GM12891 (cell line): ENCODE data around the gene LCN2.
A peak's percentile ranks its signal among the peaks of the same experiment; 100 is the strongest.

Experiments
- DNase-seq: peaks from one replicate; pipeline ENCODE4 v3.0.0; 2011; ENCODE audit warnings: low spot score; ENCODE audit not compliant: insufficient read length
- FAIRE-seq: peaks from 2 replicates; lab custom pipeline; 2011; peaks lifted over from hg19 to GRCh38; lab: Jason Lieb, UNC
- PAX5 ChIP-seq: IDR thresholded peaks from 2 replicates; pipeline ENCODE4 v1.6.1; 2011; ENCODE audit warnings: low read length, moderate library complexity, mild to moderate bottlenecking; ENCODE audit not compliant: insufficient read depth, severe bottlenecking
- POLR2A ChIP-seq: IDR thresholded peaks from 2 replicates; pipeline ENCODE4 v1.6.1; 2011; ENCODE audit warnings: low read depth, low read length, control low read depth
- POLR2AphosphoS5 ChIP-seq: IDR thresholded peaks from 2 replicates; pipeline ENCODE4 v1.6.1; 2011; ENCODE audit warnings: low read depth, low read length, control low read depth
- POU2F2 ChIP-seq: IDR thresholded peaks from 2 replicates; pipeline ENCODE4 v1.6.1; 2011; ENCODE audit warnings: low read depth, mild to moderate bottlenecking, control low read depth, low read length, moderate library complexity
- SPI1 ChIP-seq: IDR thresholded peaks from 2 replicates; pipeline ENCODE4 v1.6.1; 2011; ENCODE audit warnings: low read depth, low read length, control low read depth
- TAF1 ChIP-seq: IDR thresholded peaks from 2 replicates; pipeline ENCODE4 v1.6.1; 2011; ENCODE audit warnings: low read depth, low read length, control low read depth

Gene LCN2

GRCh38 chr9:128188209-128188608 is 39.0 kb downstream of the LCN2 start:
- DNase-seq = no peak
- no peak for TF ChIP-seq POU2F2
- no peak for TF ChIP-seq POLR2AphosphoS5
- FAIRE-seq = no peak

DNA sequence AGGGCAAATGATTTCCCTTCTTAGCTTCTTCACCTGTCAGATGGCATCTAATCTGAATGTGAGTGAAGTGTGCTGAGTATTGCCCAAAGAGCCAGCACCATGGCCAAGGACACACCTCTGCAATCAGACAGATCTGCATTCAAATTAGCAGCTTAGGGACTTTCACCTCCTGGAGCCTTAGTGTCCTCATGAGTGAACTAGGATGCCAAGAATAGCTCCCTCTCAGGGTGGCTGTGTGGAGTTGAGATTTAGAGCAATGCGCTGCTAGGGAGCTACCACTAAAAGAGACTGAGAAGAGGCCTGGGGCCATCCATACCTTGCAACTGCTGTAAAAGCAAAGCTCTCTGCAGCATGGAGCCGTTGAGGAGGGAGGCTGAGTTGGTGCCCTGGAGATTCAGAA is 40.8 kb downstream of the LCN2 start:
- FAIRE-seq = no peak
- no peak for TF ChIP-seq POLR2AphosphoS5
- peak; percentile 54; the same call in 1 of the 2 replicates for TF ChIP-seq POU2F2
- TF ChIP-seq POLR2A = no peak
- TF ChIP-seq SPI1 = no peak
- no peak for DNase-seq

DNA sequence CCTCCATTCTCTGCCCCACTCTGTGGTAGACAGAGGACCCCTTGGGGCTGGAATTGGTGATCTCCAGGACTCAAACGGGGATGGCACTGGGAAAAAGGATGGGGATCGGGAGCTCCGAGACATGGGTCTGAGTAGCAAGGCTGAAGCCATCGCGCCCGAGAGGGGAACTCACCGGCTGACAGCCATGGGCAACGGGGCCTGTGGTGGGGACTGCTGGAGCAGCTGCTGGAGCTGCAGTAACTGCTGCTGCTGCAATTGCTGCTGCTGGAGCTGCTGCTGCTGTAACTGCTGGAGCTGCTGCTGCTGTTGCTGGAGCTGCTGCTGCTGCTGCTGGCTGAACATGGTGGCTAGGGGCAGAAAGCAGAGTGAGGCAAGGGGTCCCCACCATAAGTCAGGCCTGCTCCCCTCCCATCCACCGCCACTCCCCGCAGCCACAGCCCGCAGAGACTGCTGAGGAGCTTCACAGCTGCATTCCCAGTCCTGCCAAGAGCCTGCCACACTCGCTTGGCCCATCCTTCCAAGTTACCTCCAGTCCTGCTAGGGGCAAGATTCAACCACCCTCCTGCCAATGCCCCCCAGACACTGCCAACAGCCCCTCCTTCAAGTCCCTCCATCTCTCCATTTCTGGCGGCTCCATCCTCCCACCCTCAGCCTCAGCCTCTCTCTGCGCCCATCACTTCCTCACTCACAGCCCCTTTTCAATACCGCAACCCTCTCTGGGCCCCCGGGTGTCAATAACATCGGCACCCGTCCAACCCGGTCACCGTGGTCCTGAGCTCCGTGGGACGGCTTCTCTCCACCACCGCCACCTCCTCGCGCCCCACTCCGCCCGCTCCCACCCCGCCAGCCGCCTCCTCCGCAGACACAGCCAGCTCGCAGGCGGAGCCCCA is 41.5 kb downstream of the LCN2 start:
- FAIRE-seq (peak; percentile 20), DNase-seq (no peak)
- peak; percentile 46 for TF ChIP-seq SPI1
- TF ChIP-seq POLR2A = no peak

GRCh38 chr9:128191406-128192046 is 42.3 kb downstream of the LCN2 start, which contains the start of gene CIZ1:
Gene CIZ1 (minus strand): TSS chr9:128191572. CDS start chr9:128190857, 715 bp downstream.
- FAIRE-seq = no peak
- TF ChIP-seq SPI1 (0 out of 2 replicates have a peak, but pooled peaks have one; percentile 9), POLR2A (peak; percentile 22; the same call in 1 of the 2 replicates), PAX5 (no peak), TAF1 (no peak; the same call in none of the 2 replicates)
- peak; percentile 93 for DNase-seq

GRCh38 chr9:128192601-128193371 is 43.5 kb downstream of the LCN2 start:
- no peak for TF ChIP-seq POU2F2
- TF ChIP-seq PAX5 = no peak
- TF ChIP-seq POLR2A = no peak
- TF ChIP-seq POLR2AphosphoS5 = no peak
- no peak for TF ChIP-seq TAF1
- TF ChIP-seq SPI1 = no peak
- DNase-seq (no peak), FAIRE-seq (no peak)

DNA sequence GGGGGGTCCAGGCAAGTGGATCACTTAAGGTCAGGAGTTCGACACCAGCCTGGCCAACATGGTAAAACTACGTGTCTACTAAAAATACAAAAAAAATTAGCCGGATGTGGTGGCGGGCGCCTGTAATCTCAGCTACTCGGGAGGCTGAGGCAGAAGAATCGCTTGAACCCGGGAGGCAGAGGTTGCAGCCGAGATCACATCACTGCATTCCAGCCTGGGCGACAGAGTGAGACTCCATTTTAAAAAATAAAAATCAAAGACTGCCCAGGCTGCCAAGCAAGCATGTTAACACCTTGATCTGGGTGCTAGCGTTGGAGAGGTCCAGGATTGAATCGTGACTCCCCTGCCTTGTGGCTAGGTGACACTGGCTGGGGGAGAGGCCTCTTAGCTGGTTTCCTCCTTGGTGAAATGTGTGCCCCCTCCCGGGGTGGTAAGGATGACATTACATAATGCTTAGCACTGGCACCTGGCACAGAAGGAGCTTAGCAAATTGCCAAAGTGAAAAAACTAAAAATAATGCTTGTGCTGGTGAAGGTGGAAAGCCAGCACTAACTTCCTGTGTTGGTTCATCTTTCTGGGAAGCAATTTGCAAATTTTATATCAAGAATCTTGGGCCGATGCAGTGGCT is 44.3 kb downstream of the LCN2 start:
- FAIRE-seq = no peak
- no peak for DNase-seq
- TF ChIP-seq POLR2A (no peak), PAX5 (no peak), SPI1 (no peak), POLR2AphosphoS5 (no peak), POU2F2 (no peak), TAF1 (no peak)

GRCh38 chr9:128201441-128202369 is 52.5 kb downstream of the LCN2 start:
- no peak for TF ChIP-seq POLR2A
- no peak for TF ChIP-seq SPI1
- TF ChIP-seq POLR2AphosphoS5 = no peak
- no peak for TF ChIP-seq POU2F2
- no peak for TF ChIP-seq PAX5
- TF ChIP-seq TAF1 = no peak
- no peak for FAIRE-seq

DNA sequence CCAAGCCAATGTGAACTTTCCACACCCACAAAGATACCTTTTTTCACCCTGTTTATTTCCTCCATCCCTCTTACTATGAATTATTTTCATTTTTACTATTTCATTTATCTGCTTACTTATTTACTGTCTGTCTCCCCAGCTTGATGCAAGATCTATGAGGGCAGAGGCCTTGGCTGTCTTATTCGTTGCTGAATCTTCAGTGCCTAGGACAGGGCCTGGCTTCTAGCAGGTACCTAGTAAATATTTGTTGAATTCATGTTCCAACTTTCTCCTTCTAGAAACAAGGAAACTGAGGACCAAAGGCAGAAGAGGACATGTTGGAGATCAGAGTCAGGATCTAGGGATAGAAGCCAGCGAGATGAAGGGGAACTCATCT is 53.4 kb downstream of the LCN2 start:
- no peak for TF ChIP-seq POLR2A
- TF ChIP-seq POLR2AphosphoS5 = no peak
- TF ChIP-seq POU2F2 = no peak
- TF ChIP-seq SPI1 = no peak
- no peak for TF ChIP-seq PAX5
- no peak for TF ChIP-seq TAF1
- FAIRE-seq (no peak), DNase-seq (no peak)

More at GRCh38 chr9:128201441-128202369, 52.5 kb downstream of the LCN2 start:
- no peak for DNase-seq
